GM12878 (cell line): ENCODE results near the gene ETV6. TPM values are rescaled to one million over a fixed set of nuclear protein-coding genes. Genes with fewer than 3 reads are reported as not detected.

ENCODE experiments used
- ATAC-seq: fragments of 200-7000 bp; cut with Tn5 transposase; 3 replicates; pipeline ENCODE4 v1.9.1; 2020; ENCODE audit warnings: mild to moderate bottlenecking, moderate library complexity
- BruUV-seq: library from RNA; stranded (reverse); fragments of 400-500 nt; replicated peaks from 2 replicates; lab custom pipeline; 2021; lab: Mats Ljungman, UMichigan
- CTCF ChIA-PET: fragments of 300-600 bp; sonication (Branson Sonifier 250); formaldehyde crosslinking; extraction: SDS; loops from one replicate; lab custom pipeline; 2021; ENCODE audit warnings: inconsistent platforms; lab: Yijun Ruan, JAX
- POLR2A ChIA-PET: fragments of 350-600 bp; formaldehyde crosslinking; extraction: SDS; loops from one replicate; lab custom pipeline; 2021; ENCODE audit warnings: inconsistent platforms; lab: Charles Lee
- RAD21 ChIA-PET: fragments of 300-600 bp; sonication (Branson Sonifier 250); formaldehyde crosslinking; loops from one replicate; lab custom pipeline; 2023; ENCODE audit warnings: antibody characterized with exemption; ENCODE audit not compliant: unreplicated experiment; lab: Charles Lee
- SMC1A ChIA-PET: fragments of 300-600 bp; sonication (Branson Sonifier 250); formaldehyde crosslinking; loops from one replicate; lab custom pipeline; 2023; ENCODE audit not compliant: unreplicated experiment, uncharacterized antibody; lab: Charles Lee
- DNase-seq: peaks from one replicate; pipeline ENCODE4 v3.0.0-alpha.2; 2011; ENCODE audit warnings: low read depth, low spot score
- FAIRE-seq: peaks from 3 replicates; lab custom pipeline; 2011; peaks lifted over from hg19 to GRCh38; lab: Jason Lieb, UNC
- H2AFZ ChIP-seq: 2 replicates; pipeline ENCODE4 v1.6.0; 2011; ENCODE audit warnings: low read depth, low read length, control low read depth; ENCODE audit not compliant: control insufficient read depth
- H3K27ac ChIP-seq: 2 replicates; pipeline ENCODE4 v1.5.1; 2011; ENCODE audit warnings: control low read depth; ENCODE audit not compliant: control insufficient read depth, insufficient read depth
- H3K27me3 ChIP-seq, 2 experiments: replicated peaks in 1 of 2; 2 replicates each; pipeline versions ENCODE4 v1.6.0 to v1.6.1; 2011; ENCODE audit warnings: low read length in 1 of 2; ENCODE audit not compliant: control insufficient read depth in 2 of 2, insufficient read depth in 2 of 2
- H3K36me3 ChIP-seq, 2 experiments: 2 replicates each; pipeline ENCODE4 v1.5.1; 2011; ENCODE audit warnings: low read length in 1 of 2; ENCODE audit not compliant: control insufficient read depth in 2 of 2, insufficient read depth in 2 of 2
- H3K4me1 ChIP-seq: 2 replicates; pipeline ENCODE4 v1.6.1; 2011; ENCODE audit warnings: mild to moderate bottlenecking, low read length, moderate library complexity, mixed read lengths; ENCODE audit not compliant: control insufficient read depth, insufficient read depth
- H3K4me2 ChIP-seq: 2 replicates; pipeline ENCODE4 v1.6.0; 2011; ENCODE audit warnings: control low read depth; ENCODE audit not compliant: control insufficient read depth, insufficient read depth
- H3K4me3 ChIP-seq: fragments of 200-600 bp; sonication (generic); 2 replicates; pipeline ENCODE4 v1.5.1; 2016
- H3K79me2 ChIP-seq: 2 replicates; pipeline ENCODE4 v1.6.0; 2011; ENCODE audit warnings: low read length; ENCODE audit not compliant: control insufficient read depth, insufficient read depth
- H3K9ac ChIP-seq: 2 replicates; pipeline ENCODE4 v1.8.0; 2011; ENCODE audit warnings: low read length, control low read depth, mixed read lengths; ENCODE audit not compliant: control insufficient read depth, insufficient read depth
- H3K9me3 ChIP-seq: replicated peaks from 3 replicates; pipeline ENCODE4 v1.5.1; 2011; ENCODE audit warnings: mild to moderate bottlenecking, low read length; ENCODE audit not compliant: control insufficient read depth, insufficient read depth
- H4K20me1 ChIP-seq: 2 replicates; pipeline ENCODE4 v1.6.0; 2011; ENCODE audit not compliant: control insufficient read depth, insufficient read depth
- ATF3 ChIP-seq: IDR thresholded peaks from 2 replicates; pipeline ENCODE4 v1.6.1; 2011; ENCODE audit warnings: low read depth, mild to moderate bottlenecking, low read length, moderate library complexity, borderline replicate concordance; ENCODE audit errors: extremely low read depth
- GATAD2B ChIP-seq: fragments of 450-650 bp; conservative IDR thresholded peaks from 2 replicates; pipeline ENCODE4 v1.6.1; 2017; ENCODE audit warnings: low read depth, mild to moderate bottlenecking, moderate library complexity
- HDGF ChIP-seq: fragments of 450-650 bp; IDR thresholded peaks from 2 replicates; pipeline ENCODE4 v1.6.1; 2016; ENCODE audit warnings: antibody characterized with exemption
- KAT2A ChIP-seq: conservative IDR thresholded peaks from 2 replicates; pipeline ENCODE4 v1.6.1; 2011; ENCODE audit warnings: low read depth, low read length; ENCODE audit not compliant: control insufficient read depth
- MYC ChIP-seq: IDR thresholded peaks from 2 replicates; pipeline ENCODE4 v1.6.1; 2011; ENCODE audit warnings: mild to moderate bottlenecking, low read length, moderate library complexity, inconsistent platforms; ENCODE audit not compliant: insufficient read depth, insufficient replicate concordance, insufficient read length, severe bottlenecking
- NR2C2 ChIP-seq: IDR thresholded peaks from 2 replicates; pipeline ENCODE4 v1.6.1; 2011; ENCODE audit warnings: borderline replicate concordance, low read depth; ENCODE audit not compliant: control insufficient read depth, insufficient read length
- PAX8 ChIP-seq: fragments of 450-650 bp; IDR thresholded peaks from 2 replicates; pipeline ENCODE4 v1.6.1; 2017; ENCODE audit warnings: mild to moderate bottlenecking, moderate library complexity
- SIN3A ChIP-seq: IDR thresholded peaks from 2 replicates; pipeline ENCODE4 v1.6.1; 2012; ENCODE audit warnings: low read depth, low read length, improper control_type of control experiment
- SUPT20H ChIP-seq: IDR thresholded peaks from 2 replicates; pipeline ENCODE4 v1.6.1; 2011; ENCODE audit warnings: low read depth, mild to moderate bottlenecking, low read length, moderate library complexity, borderline replicate concordance; ENCODE audit not compliant: control insufficient read depth
- YBX1 ChIP-seq: fragments of 450-650 bp; IDR thresholded peaks from 2 replicates; pipeline ENCODE4 v1.6.1; 2016; ENCODE audit warnings: antibody characterized with exemption
- WGBS: methylation state at CpG from one replicate; pipeline ENCODE4 v1.1.6; 2016; ENCODE audit warnings: low lambda C conversion rate; ENCODE audit not compliant: insufficient replicate concordance, insufficient coverage; ENCODE audit errors: missing lambda C conversion rate; 5-methylcytosine and 5-hydroxymethylcytosine counted together
- in situ Hi-C: fragments of 300-500 bp; cut with MboI; formaldehyde crosslinking; loops from 9 replicates; pipeline ENCODE4 v1.14.3; 2018; ENCODE audit warnings: mixed read lengths
- intact Hi-C: fragments of 100-400 bp; cut with micrococcal nuclease; formaldehyde crosslinking; loops from one replicate; pipeline ENCODE4 v1.14.2; 2022; ENCODE audit not compliant: unreplicated experiment
- polyA plus RNA-seq, 11 experiments: library from polyadenylated mRNA; depleted of rRNA in 4 of 11; unstranded in 6 of 11; stranded (reverse) in 5 of 11; fragments of >200 nt; fragmentation: Nextera tagmentation in 4 of 11; fragmentation: Illumina TruSeq in 1 of 11; extraction: Ambion mirVana in 4 of 11; extraction: Trizol in 1 of 11; gene quantifications; 1 replicate in 1 of 11; 2 replicates in 10 of 11; pipeline versions ENCODE4 v1.2.1 to v1.2.3, GENCODE V29; 2011 to 2016; ENCODE audit warnings: inconsistent platforms in 2 of 11, missing spikeins in 2 of 11, low read depth in 1 of 11
- total RNA-seq, 4 experiments: library from RNA; depleted of rRNA in 3 of 4; stranded (reverse); fragments of >200 nt in 3 of 4; fragmentation: Illumina TruSeq in 1 of 4; extraction: Trizol in 1 of 4; gene quantifications; 2 replicates each; pipeline versions ENCODE4 v1.2.1 to v1.2.3, GENCODE V29; 2013 to 2021

Gene ETV6
- total and polyA plus RNA-seq, 10 of the 15 experiments (the other 5 are each of a cell fraction or from before 2014, with no cell fraction given), result 6.6 to 74.8 (median 24.6) TPM

GRCh38 chr12:11865824-11866223 is 216.3 kb downstream of the ETV6 start:
- 79% methylated on average over 4 of the region's 4 CpGs for WGBS
- H3K9me3 ChIP-seq, result peaks cover 15% of the 10 kb centered on the region
- intact Hi-C loops, result no loop called here
- no peaks in the 10 kb centered on the region; the same call in 1 of the 2 replicates for H3K4me1 ChIP-seq
- FAIRE-seq, result no peak
- DNase-seq, result no peak
- ChIA-PET SMC1A (no interaction called here), RAD21 (no interaction called here), CTCF (no interaction called here), POLR2A (no interaction called here)
- in situ Hi-C loops, result no loop called here
- no peaks in the 10 kb centered on the region for H3K27me3 ChIP-seq
- ATAC-seq, result no peak
- no peak overlapping the region for H3K9ac ChIP-seq
- H3K4me3 ChIP-seq, result no peak overlapping the region
- no peak overlapping the region for H3K4me2 ChIP-seq
- no TSS peak for BruUV-seq
- H2AFZ ChIP-seq, result no peak overlapping the region
- H4K20me1 ChIP-seq, result no peaks in the 10 kb centered on the region
- peaks cover 5% of the 10 kb centered on the region for H3K79me2 ChIP-seq
- H3K36me3 ChIP-seq, result peaks cover 26 to 42% of the 10 kb centered on the region in 2 experiments
- no peak for TF ChIP-seq MYC
- TF ChIP-seq PAX8, result no peak
- TF ChIP-seq SUPT20H, result no peak
- TF ChIP-seq HDGF, result no peak
- no peak for TF ChIP-seq GATAD2B
- no peak for TF ChIP-seq ATF3
- no peak for TF ChIP-seq YBX1
- TF ChIP-seq KAT2A, result no peak
- TF ChIP-seq SIN3A, result no peak
- no peak for TF ChIP-seq NR2C2
- H3K27ac ChIP-seq, result no peak overlapping the region
